ENCODE data around the gene GALNT10. TPM values are rescaled to one million over a fixed set of nuclear protein-coding genes. Genes with fewer than 3 reads are reported as not detected.

The GALNT10 gene
- total and polyA plus RNA-seq, 2 of the 8 experiments (the other 6 are each of a cell fraction or from before 2014, with no cell fraction given) = 4.6 to 15.5 TPM

- peaks cover 0 to 3% of the 10 kb centered on the region in 2 experiments for H4K20me1 ChIP-seq (replicated peaks in 1 of 2; ENCODE audit: control insufficient read depth in 1 of 2, insufficient read depth in 2 of 2, low read length in 2 of 2)
- POLR2A ChIA-PET (ENCODE audit: partially characterized antibody) = no interaction called here
- 62% methylated on average over 8 of the region's 10 CpGs; no CpG with 5 or more reads in 1 of the 2 experiments for WGBS, 2 experiments (ENCODE audit: extremely low coverage in 1 of 2, insufficient coverage in 1 of 2, insufficient read length in 1 of 2, insufficient replicate concordance in 2 of 2, low coverage in 1 of 2, low lambda C conversion rate in 2 of 2, missing lambda C conversion rate in 1 of 2)
- peak overlapping the region in 1 of 2 experiments; percentile 40; a peak in 1 of 4 replicates for H3K4me2 ChIP-seq (ENCODE audit: insufficient read depth in 1 of 2, low read depth in 2 of 2, low read length in 2 of 2)
- H2BK5ac ChIP-seq (ENCODE audit: low read depth, low read length) = peak overlapping the region; percentile 28; the same call in 1 of the 2 replicates
- H3K4ac ChIP-seq (replicated peaks; ENCODE audit: insufficient read length, low read depth, low read length) = no peak overlapping the region
- no peaks in the 10 kb centered on the region for H3K36me3 ChIP-seq (ENCODE audit: control insufficient read depth in 2 of 4, insufficient read depth in 4 of 4, low read length in 3 of 4)
- H2BK120ac ChIP-seq (replicated peaks; ENCODE audit: low read depth, low read length) = no peak overlapping the region
- no peak overlapping the region; the same call in 1 of the 2 replicates for H2BK12ac ChIP-seq (ENCODE audit: low read depth, low read length)
- H3K9me3 ChIP-seq (ENCODE audit: insufficient read depth in 2 of 2, low read depth in 1 of 2, low read length in 1 of 2) = no peaks in the 10 kb centered on the region
- H3K9ac ChIP-seq (replicated peaks in 1 of 4; ENCODE audit: extremely low read depth in 1 of 4, low read depth in 3 of 4, low read length in 3 of 4) = no peak overlapping the region; a peak in 1 of 7 replicates
- no peak overlapping the region for H2AK5ac ChIP-seq (ENCODE audit: low read depth, low read length)
- CTCF ChIA-PET (ENCODE audit: partially characterized antibody) = interaction anchor here (0.6 to 4.3 kb wide), 6 partner anchors 7 to 177 kb away, joined by 3 to 18 read pairs (median 4); no protein-coding TSS in a partner anchor
- FAIRE-seq (no peak), DNase-seq (ENCODE audit: low read depth in 1 of 2, low spot score in 2 of 2) (no peak)
- no peak overlapping the region for H3K4me3 ChIP-seq (ENCODE audit: extremely low read depth in 1 of 4, insufficient read depth in 2 of 4, low read depth in 3 of 4, low read length in 4 of 4)
- H4K91ac ChIP-seq (replicated peaks; ENCODE audit: insufficient read length, low read length) = no peak overlapping the region
- no peak overlapping the region for H3K27ac ChIP-seq (ENCODE audit: low read depth, low read length)
- no peaks in the 10 kb centered on the region for H3K23me2 ChIP-seq (ENCODE audit: low read depth, low read length)
- no peak overlapping the region for H3K14ac ChIP-seq (ENCODE audit: insufficient read length)
- H4K5ac ChIP-seq (ENCODE audit: insufficient read length, low read depth, low read length) = no peak overlapping the region
- H3K79me2 ChIP-seq (ENCODE audit: control insufficient read depth in 1 of 2, insufficient read depth in 2 of 2, low read length in 2 of 2) = no peaks in the 10 kb centered on the region
- no peak overlapping the region for H2AFZ ChIP-seq (ENCODE audit: low read length)
- no peaks in the 10 kb centered on the region for H3K27me3 ChIP-seq (replicated peaks in 1 of 4; ENCODE audit: control insufficient read depth in 3 of 4, extremely low read depth in 1 of 4, insufficient read depth in 3 of 4, low read length in 3 of 4)
- H4K8ac ChIP-seq (ENCODE audit: extremely low read depth, insufficient read depth, low read length) = no peak overlapping the region
- H2BK20ac ChIP-seq (ENCODE audit: low read length) = no peak overlapping the region
- TF ChIP-seq E2F6 (IDR thresholded peaks at IDR 0.05) (no peak), CEBPB (IDR thresholded peaks at IDR 0.05; ENCODE audit: low read depth, low read length) (no peak), RNF2 (IDR thresholded peaks at IDR 0.05; ENCODE audit: borderline replicate concordance, low read depth, low read length, missing control alignments, poor library complexity, severe bottlenecking) (no peak), NANOG (IDR thresholded peaks at IDR 0.05; ENCODE audit: insufficient read depth, low read depth, low read length, poor library complexity, severe bottlenecking) (no peak)
- H3K56ac ChIP-seq (replicated peaks; ENCODE audit: insufficient read length, low read depth, low read length) = no peak overlapping the region
- H3K23ac ChIP-seq (ENCODE audit: insufficient read length) = no peak overlapping the region
- peaks cover 2 to 7% (median 5%) of the 10 kb centered on the region in 4 experiments; a peak in 5 of 7 replicates for H3K4me1 ChIP-seq (replicated peaks in 1 of 4; ENCODE audit: control insufficient read depth in 3 of 4, insufficient read depth in 4 of 4, low read length in 3 of 4)
- H2BK15ac ChIP-seq (ENCODE audit: low read length) = no peak overlapping the region
- no peak overlapping the region for H3K18ac ChIP-seq (ENCODE audit: extremely low read depth, low read length)
- no peaks in the 10 kb centered on the region for H3K79me1 ChIP-seq (ENCODE audit: low read depth, low read length)
Observed at GRCh38 chr5:154238776-154239481, 48.4 kb downstream of the GALNT10 start.
